ENCODE data around the gene AR.

- TF ChIP-seq CTCF (conservative IDR thresholded peaks at IDR 0.05; ENCODE audit: low read depth, low read length) (no peak), ELK1 (IDR thresholded peaks at IDR 0.05; ENCODE audit: borderline replicate concordance, low read depth, low read length) (no peak), POLR2A (IDR thresholded peaks at IDR 0.05; ENCODE audit: low read depth, low read length) (no peak)
- TF ChIP-seq, protein P1, sequence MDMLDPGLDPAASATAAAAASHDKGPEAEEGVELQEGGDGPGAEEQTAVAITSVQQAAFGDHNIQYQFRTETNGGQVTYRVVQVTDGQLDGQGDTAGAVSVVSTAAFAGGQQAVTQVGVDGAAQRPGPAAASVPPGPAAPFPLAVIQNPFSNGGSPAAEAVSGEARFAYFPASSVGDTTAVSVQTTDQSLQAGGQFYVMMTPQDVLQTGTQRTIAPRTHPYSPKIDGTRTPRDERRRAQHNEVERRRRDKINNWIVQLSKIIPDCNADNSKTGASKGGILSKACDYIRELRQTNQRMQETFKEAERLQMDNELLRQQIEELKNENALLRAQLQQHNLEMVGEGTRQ (IDR thresholded peaks at IDR 0.05; ENCODE audit: low read depth, low read length), result no peak
These were observed 19.4 kb upstream of the AR start for GRCh38 chrX:67524428-67524827.

All from IMR-90 (cell line).